Right lobe of liver (tissue), 4 donors: Measurements from ENCODE around the gene AKAP13.

Source experiments
- CTCF ChIP-seq, 4 donors: fragments of 200-600 bp in 3 of 4; fragments of 450-650 bp in 1 of 4; IDR thresholded peaks; one replicate each; pipeline versions ENCODE4 v1.5.1 to v1.8.0; 2016 to 2022; ENCODE audit warnings: antibody characterized with exemption in 4 of 4, mild to moderate bottlenecking in 2 of 4
- POLR2A ChIP-seq: fragments of 450-650 bp; IDR thresholded peaks from one replicate; pipeline ENCODE4 v1.6.1; 2017; ENCODE audit warnings: antibody characterized with exemption, mild to moderate bottlenecking
- donor health status: DM: no; HTN: no; CAD: no.
- donor health status: DM: no; HTN: no; CAD: no.
- donor health status: DM: no; HTN: yes; CAD: no.

GRCh38 chr15:85427286-85428028 is 47.1 kb downstream of the AKAP13 start:
- no peak for TF ChIP-seq POLR2A
- TF ChIP-seq CTCF (IDR thresholded peaks at IDR 0.05) = no peak
